ENCODE data around the gene C16orf96. TPM values are rescaled to one million over a fixed set of nuclear protein-coding genes. Genes with fewer than 3 reads are reported as not detected.

C16orf96 gene
- total and polyA plus RNA-seq, 2 donors (not counting 3 experiments of a cell fraction or from before 2014, with no cell fraction given): not detected

GRCh38 chr16:4609200-4610010 is 53.3 kb downstream of the C16orf96 start:
- FAIRE-seq (no peak), DNase-seq (ENCODE audit: low read depth, low spot score) (no peak)
- TF ChIP-seq POLR2A (IDR thresholded peaks at IDR 0.05; ENCODE audit: low read depth, low read length): no peak
- no peak for TF ChIP-seq EZH2 (IDR thresholded peaks at IDR 0.05; ENCODE audit: borderline replicate concordance, low read depth, low read length, severe bottlenecking)
- TF ChIP-seq POLR2AphosphoS5 (IDR thresholded peaks at IDR 0.05; ENCODE audit: insufficient read depth, low read depth, low read length): no peak
- TF ChIP-seq MAX (IDR thresholded peaks at IDR 0.05; ENCODE audit: insufficient read depth, insufficient read length): no peak
- TF ChIP-seq GATA2 (IDR thresholded peaks at IDR 0.05; ENCODE audit: insufficient read depth, insufficient read length, low read depth, low read length): no peak
- TF ChIP-seq, protein P1, sequence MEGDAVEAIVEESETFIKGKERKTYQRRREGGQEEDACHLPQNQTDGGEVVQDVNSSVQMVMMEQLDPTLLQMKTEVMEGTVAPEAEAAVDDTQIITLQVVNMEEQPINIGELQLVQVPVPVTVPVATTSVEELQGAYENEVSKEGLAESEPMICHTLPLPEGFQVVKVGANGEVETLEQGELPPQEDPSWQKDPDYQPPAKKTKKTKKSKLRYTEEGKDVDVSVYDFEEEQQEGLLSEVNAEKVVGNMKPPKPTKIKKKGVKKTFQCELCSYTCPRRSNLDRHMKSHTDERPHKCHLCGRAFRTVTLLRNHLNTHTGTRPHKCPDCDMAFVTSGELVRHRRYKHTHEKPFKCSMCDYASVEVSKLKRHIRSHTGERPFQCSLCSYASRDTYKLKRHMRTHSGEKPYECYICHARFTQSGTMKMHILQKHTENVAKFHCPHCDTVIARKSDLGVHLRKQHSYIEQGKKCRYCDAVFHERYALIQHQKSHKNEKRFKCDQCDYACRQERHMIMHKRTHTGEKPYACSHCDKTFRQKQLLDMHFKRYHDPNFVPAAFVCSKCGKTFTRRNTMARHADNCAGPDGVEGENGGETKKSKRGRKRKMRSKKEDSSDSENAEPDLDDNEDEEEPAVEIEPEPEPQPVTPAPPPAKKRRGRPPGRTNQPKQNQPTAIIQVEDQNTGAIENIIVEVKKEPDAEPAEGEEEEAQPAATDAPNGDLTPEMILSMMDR (IDR thresholded peaks at IDR 0.05; ENCODE audit: extremely low read depth in 1 of 2, insufficient read depth in 1 of 2, low read depth in 1 of 2, low read length in 2 of 2): no peak
- TF ChIP-seq MYC (IDR thresholded peaks at IDR 0.05; ENCODE audit: low read depth, low read length): no peak
- TF ChIP-seq JUN (IDR thresholded peaks at IDR 0.05; ENCODE audit: borderline replicate concordance, insufficient read depth, insufficient read length, low read depth): no peak
- TF ChIP-seq FOS (IDR thresholded peaks at IDR 0.05; ENCODE audit: borderline replicate concordance, insufficient read depth, low read length): no peak
- intact Hi-C loops (cut with micrococcal nuclease) (loop anchor here (5.0 kb wide), 2 partner anchors 72 to 348 kb away; partner anchors contain the start of genes CDIP1 and SEC14L5), dilution Hi-C loops (cut with MboI; ENCODE audit: extremely low pct_ligation_motif_present, low sequenced_read_pairs) (no loop called here)
- no peaks in the 10 kb centered on the region for H4K20me1 ChIP-seq (replicated peaks; ENCODE audit: control insufficient read depth, extremely low read depth, insufficient read depth, low read length)
- ChIA-PET POLR2A (no interaction called here), CTCF (no interaction called here)
- peaks cover 0 to 7% of the 10 kb centered on the region in 2 experiments for H3K36me3 ChIP-seq (ENCODE audit: control insufficient read depth in 2 of 2, extremely low read depth in 1 of 2, insufficient read depth in 2 of 2, low read length in 2 of 2)
- no peak overlapping the region for H3K9ac ChIP-seq (replicated peaks; ENCODE audit: extremely low read depth, insufficient read depth, low read length)
- H3K9me3 ChIP-seq (replicated peaks; ENCODE audit: control insufficient read depth, insufficient read depth, low read length): no peaks in the 10 kb centered on the region
- no peak overlapping the region for H3K4me2 ChIP-seq (ENCODE audit: insufficient read depth, low read length)
- no peak overlapping the region for H2AFZ ChIP-seq (ENCODE audit: low read depth, low read length)
- no TSS peak for BruUV-seq (replicated peaks)
- no peak overlapping the region for H3K4me3 ChIP-seq (replicated peaks in 1 of 3; ENCODE audit: insufficient read depth in 1 of 3, low read depth in 1 of 3, low read length in 3 of 3)
- no peaks in the 10 kb centered on the region for H3K27me3 ChIP-seq (ENCODE audit: control insufficient read depth in 2 of 2, insufficient read depth in 2 of 2, low read length in 2 of 2)
- peaks cover 19% of the 10 kb centered on the region for H3K79me2 ChIP-seq (ENCODE audit: control insufficient read depth, insufficient read depth, low read length)
- H3K4me1 ChIP-seq (ENCODE audit: control insufficient read depth, extremely low read depth, insufficient read depth, low read length): peaks cover 10% of the 10 kb centered on the region
- no peak overlapping the region for H3K27ac ChIP-seq (ENCODE audit: insufficient read depth, low read depth, low read length)
- no peaks in the 10 kb centered on the region for H3K9me1 ChIP-seq (replicated peaks; ENCODE audit: control insufficient read depth, extremely low read depth, insufficient read depth, low read length)

Data from endothelial cell of umbilical vein (primary cell).